ENCODE results near the gene LTO1. TPM values are rescaled to one million over a fixed set of nuclear protein-coding genes. Genes with fewer than 3 reads are reported as not detected.
"Not testable (repeated sequence)": the region's sequence is repeated elsewhere in the genome, so short reads cannot be mapped to it uniquely, and the experiment has no call there.

Gene LTO1
- total RNA-seq, 4 donors from 2014 or later: 4.1 to 30.7 (median 17.4) TPM

DNA sequence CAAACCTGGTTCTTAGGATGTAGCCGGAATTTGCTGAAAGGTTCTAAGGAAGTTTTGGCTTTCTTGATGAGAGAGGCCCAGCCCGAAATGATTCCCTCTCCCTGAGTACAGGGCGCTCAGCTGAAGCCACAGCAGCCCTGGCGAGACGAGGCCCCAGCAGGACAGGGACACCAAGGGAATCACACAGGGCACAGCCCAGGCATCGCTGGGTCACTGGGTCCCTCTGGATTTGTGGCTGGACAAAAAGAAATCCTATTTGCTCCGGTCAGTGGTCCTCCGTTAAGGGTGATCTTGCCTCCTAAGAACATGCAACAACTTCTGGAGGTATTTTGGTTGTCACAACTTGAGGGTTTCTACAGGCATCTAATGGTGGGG, 22.3 kb upstream of the LTO1 start:
- H3K4me1 ChIP-seq: peaks cover 0 to 5% of the 10 kb centered on the region in 2 donors
- H3K9me3 ChIP-seq: no peaks in the 10 kb centered on the region
- TF ChIP-seq CTCF (IDR thresholded peaks at IDR 0.05) (no peak), POLR2A (IDR thresholded peaks at IDR 0.05) (no peak)
- no peak overlapping the region for H3K27ac ChIP-seq
- intact Hi-C loops (cut with DNase I; ENCODE audit: low total_unique reads): no loop called here
- DNase-seq: no peak
- peaks cover 0 to 19% of the 10 kb centered on the region in 2 donors for H3K27me3 ChIP-seq
- H3K36me3 ChIP-seq: no peaks in the 10 kb centered on the region
- H3K4me3 ChIP-seq: no peak overlapping the region

GRCh38 chr11:69696749-69697468, 21.8 kb upstream of the LTO1 start:
- TF ChIP-seq CTCF (IDR thresholded peaks at IDR 0.05) (no peak), POLR2A (IDR thresholded peaks at IDR 0.05) (no peak)
- H3K27ac ChIP-seq: no peak overlapping the region
- DNase-seq: no peak
- no peaks in the 10 kb centered on the region for H3K9me3 ChIP-seq
- peaks cover 0 to 14% of the 10 kb centered on the region in 2 donors for H3K27me3 ChIP-seq
- no peak overlapping the region for H3K4me3 ChIP-seq
- no peaks in the 10 kb centered on the region for H3K36me3 ChIP-seq
- intact Hi-C loops (cut with DNase I; ENCODE audit: low total_unique reads): no loop called here
- H3K4me1 ChIP-seq: no peaks in the 10 kb centered on the region

DNA sequence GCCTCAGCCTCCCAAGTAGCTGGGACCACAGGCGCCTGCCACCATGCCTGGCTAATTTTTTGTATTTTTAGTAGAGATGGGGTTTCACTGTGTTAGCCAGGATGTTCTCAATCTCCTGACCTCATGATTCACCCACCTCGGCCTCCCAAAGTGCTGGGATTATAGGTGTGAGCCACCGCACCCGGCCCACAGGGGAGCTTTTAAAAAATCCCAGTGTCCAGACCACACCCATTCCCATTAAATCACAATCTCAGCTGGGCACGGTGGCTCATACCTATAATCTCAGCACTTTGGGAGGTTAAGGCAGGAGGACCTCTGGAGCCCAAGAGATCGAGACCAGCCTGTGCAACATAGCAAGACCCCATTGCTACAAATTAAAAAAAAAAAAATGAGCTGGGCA, 20.8 kb upstream of the LTO1 start:
- H3K36me3 ChIP-seq; H3K9me3 ChIP-seq; H3K4me1 ChIP-seq; H3K4me3 ChIP-seq; intact Hi-C loops (cut with DNase I; ENCODE audit: low total_unique reads); DNase-seq; H3K27ac ChIP-seq; H3K27me3 ChIP-seq: not testable (repeated sequence)

DNA sequence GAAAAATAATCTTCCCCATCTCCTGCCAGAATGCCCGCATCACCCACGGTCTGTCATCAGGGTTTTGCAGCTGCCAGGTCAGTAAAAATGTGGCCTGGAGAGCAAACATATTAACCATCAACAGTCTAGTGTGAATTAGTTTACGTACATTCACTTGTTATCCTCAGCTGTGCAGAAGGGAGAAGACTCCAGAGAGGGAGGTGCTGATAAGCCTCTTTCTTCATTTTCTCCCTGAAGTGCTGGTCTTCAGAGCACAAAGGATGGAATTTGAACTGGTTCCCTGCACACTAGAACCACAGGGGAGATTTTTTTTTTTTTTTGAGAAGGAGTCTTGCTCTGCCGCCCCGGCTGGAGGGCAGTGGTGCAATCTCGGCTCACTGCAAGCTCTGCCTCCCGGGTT, 20.4 kb upstream of the LTO1 start:
- Histone ChIP-seq H3K36me3 (no peaks in the 10 kb centered on the region), H3K27ac (no peak overlapping the region), H3K9me3 (no peaks in the 10 kb centered on the region), H3K4me3 (no peak overlapping the region), H3K4me1 (no peaks in the 10 kb centered on the region), H3K27me3 (peaks cover 0 to under 1% of the 10 kb centered on the region in 2 donors)
- intact Hi-C loops (cut with DNase I; ENCODE audit: low total_unique reads): no loop called here
- TF ChIP-seq POLR2A (IDR thresholded peaks at IDR 0.05) (no peak), CTCF (IDR thresholded peaks at IDR 0.05) (no peak)
- no peak for DNase-seq

DNA sequence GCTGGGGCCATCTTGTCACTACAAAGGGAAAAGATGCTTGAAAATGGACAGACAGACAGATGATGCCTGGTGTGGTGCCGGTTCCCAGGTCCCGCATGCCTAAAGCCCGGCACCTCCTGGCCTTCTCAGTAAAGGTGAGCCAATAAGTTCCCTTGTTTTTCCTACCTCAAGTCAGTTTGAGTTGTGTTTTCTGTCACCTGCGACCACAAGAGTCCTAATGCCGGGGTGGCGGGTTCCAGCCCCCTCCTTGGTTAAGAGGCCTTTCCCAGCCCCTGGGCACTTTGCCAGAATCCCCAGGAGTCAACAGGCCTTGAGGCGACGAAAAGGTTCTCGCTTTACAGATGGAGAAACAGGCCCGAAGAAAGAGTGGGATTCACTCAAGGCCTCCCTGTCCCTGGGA, 19.6 kb upstream of the LTO1 start:
- Histone ChIP-seq H3K4me3 (no peak overlapping the region), H3K4me1 (no peaks in the 10 kb centered on the region), H3K27me3 (no peaks in the 10 kb centered on the region), H3K27ac (no peak overlapping the region), H3K36me3 (no peaks in the 10 kb centered on the region), H3K9me3 (no peaks in the 10 kb centered on the region)
- no peak for DNase-seq
- intact Hi-C loops (cut with DNase I; ENCODE audit: low total_unique reads): no loop called here
- TF ChIP-seq POLR2A (IDR thresholded peaks at IDR 0.05) (no peak), CTCF (IDR thresholded peaks at IDR 0.05) (no peak)

GRCh38 chr11:69692422-69692821, 17.3 kb upstream of the LTO1 start:
- intact Hi-C loops (cut with DNase I; ENCODE audit: low total_unique reads): no loop called here
- Histone ChIP-seq H3K4me1 (no peaks in the 10 kb centered on the region), H3K9me3 (no peaks in the 10 kb centered on the region), H3K27me3 (peaks cover 0 to 3% of the 10 kb centered on the region in 2 donors), H3K36me3 (no peaks in the 10 kb centered on the region), H3K4me3 (no peak overlapping the region), H3K27ac (no peak overlapping the region)
- TF ChIP-seq CTCF (IDR thresholded peaks at IDR 0.05) (no peak), POLR2A (IDR thresholded peaks at IDR 0.05) (no peak)
- DNase-seq: no peak

All from uterus (tissue), 4 donors.